Hematopoietic multipotent progenitor cell treated with erythropoietin and hydrocortisone succinate and interleukin-3 and kit ligand, for 15 days (in vitro differentiated cells): ENCODE measurements around the gene ZFP62.
"Not testable (repeated sequence)": the region's sequence is repeated elsewhere in the genome, so short reads cannot be mapped to it uniquely, and the experiment has no call there.

Experiments
- DNase-seq: peaks from one replicate; pipeline ENCODE4 v3.0.0-alpha.2; 2015; ENCODE audit warnings: low spot score

ZFP62 gene

GRCh38 chr5:180830253-180831138 is 30.6 kb downstream of the ZFP62 start:
- peak; percentile 49 for DNase-seq

DNA sequence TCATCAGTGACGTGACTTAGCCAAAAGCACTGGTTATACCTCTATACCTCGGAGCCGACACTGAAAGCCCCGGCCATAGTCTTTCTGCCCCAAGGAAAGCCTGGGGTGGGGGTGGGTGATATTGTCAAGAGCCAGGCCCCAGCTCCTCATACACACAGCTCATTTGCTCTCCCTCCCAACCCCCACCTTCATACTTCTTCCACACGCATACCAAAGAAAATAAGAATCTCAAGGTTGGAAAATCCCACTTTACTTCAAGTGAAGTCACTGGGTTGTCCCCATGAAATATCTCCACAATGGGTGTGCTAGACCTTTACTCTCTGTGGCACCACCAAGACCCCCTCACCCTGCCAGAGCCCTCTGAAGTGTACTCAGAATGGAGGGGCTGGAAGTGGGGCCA is 31.4 kb downstream of the ZFP62 start:
- DNase-seq, result no peak

DNA sequence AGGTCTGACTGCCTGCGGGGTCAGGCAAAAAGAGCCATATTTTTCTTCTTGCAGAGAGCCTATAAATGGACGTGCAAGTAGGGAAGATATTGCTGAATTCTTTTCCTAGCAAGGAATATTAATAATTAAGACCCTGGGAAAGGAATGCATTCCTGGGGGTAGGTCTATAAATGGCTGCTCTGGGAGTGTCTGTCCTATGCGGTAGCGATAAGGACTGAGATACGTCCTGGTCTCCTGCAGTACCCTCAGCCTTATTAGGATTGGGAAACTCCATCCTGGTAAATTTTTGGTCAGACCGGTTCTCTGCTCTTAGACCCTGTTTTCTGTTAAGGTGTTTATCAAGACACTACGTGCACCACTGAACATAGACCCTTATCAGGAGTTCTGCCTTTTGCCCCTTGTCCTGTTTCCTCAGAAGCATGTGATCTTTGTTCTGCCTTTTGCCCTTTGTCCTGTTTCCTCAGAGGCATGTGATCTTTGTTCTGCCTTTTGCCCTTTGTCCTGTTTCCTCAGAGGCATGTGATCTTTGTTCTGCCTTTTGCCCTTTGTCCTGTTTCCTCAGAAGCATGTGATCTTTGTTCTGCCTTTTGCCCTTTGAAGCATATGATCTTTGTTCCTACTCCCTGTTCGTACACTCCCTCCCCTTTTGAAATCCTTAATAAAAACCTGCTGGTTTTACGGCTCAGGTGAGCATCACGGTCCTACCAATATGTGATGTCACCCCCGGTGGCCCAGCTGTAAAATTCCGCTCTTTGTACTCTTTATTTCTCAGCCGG is 32.1 kb downstream of the ZFP62 start:
- not testable (repeated sequence) for DNase-seq

DNA sequence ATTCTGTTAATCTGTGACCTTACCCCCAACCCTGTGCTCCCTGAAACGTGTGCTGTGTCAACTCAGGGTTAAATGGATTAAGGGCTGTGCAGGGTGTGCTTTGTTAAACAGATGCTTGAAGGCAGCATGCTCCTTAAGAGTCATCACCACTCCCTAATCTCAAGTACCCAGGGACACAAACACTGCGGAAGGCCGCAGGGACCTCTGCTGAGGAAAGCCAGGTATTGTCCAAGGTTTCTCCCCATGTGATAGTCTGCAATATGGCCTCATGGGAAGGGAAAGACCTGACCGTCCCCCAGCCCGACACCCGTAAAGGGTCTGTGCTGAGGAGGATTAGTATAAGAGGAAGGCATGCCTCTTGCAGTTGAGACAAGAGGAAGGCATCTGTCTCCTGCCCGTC is 33.7 kb downstream of the ZFP62 start:
- not testable (repeated sequence) for DNase-seq

DNA sequence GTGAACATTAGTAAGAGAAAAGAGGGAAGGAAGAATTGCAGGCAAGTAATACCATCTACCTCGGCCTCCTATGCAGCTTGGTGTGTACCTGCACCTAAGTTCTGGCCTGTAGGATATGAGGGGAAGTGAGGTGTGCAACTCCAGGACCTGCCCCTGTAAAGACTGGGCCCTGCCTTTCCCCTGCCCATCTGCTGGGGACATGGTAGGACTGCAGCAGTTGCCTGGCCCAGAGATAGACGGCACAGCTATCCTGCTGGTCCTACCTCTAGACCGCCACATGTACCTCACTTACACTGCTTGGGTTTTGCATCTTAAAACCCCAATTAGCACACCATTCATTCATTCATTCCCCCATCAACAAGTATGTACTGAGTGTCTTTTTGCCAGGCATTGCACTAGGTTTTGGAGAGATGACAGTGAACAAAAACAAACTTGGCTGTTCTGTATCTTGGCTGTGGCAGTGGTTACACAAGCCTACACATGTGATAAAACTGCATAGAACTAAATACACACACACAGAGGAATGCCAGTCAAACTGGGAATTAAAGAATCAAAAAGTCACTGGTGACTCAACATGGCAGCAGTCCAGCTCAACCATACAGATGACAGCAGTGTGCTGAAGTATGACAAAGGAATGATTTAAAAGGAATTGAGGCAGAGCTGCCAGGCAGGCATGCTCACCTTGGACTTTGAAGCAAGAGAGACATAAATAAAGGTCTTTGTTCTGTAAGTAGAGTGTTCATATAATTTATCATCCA is 35.1 kb downstream of the ZFP62 start:
- no peak for DNase-seq

DNA sequence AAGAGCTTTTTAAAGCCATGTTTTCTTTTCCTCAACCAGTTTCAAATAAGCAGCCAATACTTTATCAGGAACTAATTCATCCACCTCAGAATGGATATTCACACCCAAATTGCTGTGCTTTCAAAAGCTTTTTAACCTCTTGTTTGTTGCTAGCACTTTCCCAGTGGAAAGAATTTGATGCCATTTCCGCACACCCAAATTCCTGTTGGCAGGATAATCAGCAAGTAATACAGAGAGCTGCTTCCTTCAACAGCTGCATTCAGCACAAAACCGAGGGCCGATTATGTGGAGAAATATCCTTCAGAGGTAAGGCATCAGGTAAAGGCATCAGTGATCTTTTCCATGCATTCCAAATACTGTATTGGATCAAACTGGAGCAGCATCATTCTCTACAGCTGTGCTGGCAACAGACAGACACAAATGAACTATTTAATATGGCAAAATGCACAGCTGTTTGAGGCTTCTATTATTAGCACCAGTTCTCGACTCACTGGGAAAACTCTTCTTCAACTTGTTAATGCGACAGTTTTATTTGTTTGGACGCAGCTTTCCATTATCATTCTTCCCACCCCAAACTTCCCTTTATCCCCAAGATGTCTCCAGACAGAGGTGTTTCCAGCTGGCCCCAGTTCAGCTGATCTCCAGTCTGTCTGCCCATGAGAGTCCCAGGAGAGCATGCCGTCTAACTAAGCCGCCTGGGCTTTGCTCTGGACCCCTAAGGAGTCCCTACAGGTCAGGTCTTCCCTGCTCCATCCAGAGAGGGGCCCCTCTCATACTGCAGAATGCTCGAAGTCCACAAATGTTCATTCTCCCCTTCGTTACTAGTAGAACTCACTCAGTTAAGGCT is 36.2 kb downstream of the ZFP62 start:
- no peak for DNase-seq

DNA sequence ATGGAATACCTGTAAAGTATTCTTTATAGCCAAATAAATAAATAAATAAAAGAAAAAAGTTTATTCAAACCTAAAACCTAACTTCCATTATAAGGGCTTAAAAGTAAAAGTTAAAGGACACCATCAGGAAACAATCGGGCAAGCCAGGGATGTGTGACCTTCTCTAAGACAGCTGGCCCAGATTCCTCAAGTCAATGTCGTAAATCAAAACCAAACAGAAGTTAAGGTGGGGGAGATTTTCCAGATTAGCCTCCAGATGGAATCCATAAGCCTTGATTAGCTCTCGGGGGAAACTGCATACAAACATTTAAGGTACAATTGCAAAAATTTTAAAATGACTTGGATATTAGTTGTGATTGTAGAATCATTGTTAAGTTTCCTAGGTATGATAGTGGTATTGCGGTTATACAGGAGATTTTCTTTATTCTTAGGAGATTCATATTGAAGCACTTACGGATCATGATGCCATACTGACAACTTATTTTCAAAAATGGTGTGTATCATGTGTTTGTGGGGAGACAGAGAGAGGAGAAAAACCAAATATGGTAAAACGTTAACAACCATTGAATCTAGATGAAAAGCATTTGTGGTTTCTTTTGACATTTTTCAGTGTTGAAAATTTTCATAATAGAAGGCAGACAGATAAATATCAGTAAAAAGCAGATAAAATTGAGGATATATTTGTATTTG is 37.0 kb downstream of the ZFP62 start:
- no peak for DNase-seq

- no peak for DNase-seq
These were observed 37.7 kb downstream of the ZFP62 start for GRCh38 chr5:180823346-180823745.

- DNase-seq, result no peak
These were observed 39.5 kb downstream of the ZFP62 start for GRCh38 chr5:180821538-180821937.

- no peak for DNase-seq
These were observed 40.2 kb downstream of the ZFP62 start for GRCh38 chr5:180820788-180821321.

DNA sequence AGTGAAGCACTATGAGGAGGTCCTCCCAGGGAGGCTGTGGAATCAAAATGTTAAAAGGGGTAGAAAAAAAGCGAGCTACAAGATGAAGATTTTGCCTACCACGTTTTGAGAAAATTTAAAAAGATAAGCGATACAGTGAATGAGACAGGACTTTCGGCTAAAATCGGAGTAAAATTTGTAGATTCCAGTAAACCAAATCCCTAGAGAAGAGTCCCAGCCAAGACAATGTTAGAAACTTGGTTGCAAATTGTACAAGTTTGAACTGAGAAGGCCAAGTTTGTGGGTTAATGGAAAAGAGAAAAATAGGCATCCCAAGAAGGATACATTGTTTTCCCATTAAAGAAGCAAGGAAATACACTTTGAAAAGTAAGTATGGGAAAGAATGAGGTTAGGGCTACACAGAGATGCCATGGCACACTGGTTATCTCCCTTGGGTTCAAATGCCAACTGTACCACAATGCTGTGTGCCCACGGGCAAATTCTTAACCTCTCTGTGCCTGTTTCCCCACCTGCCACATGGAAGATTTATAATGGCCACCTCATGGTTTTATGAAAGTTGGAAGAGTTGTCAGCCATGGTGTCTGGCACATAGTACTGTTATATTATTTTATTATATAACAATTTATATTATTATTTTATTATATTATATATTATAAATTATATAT is 42.3 kb downstream of the ZFP62 start:
- no peak for DNase-seq

- no peak for DNase-seq
These were observed 43.0 kb downstream of the ZFP62 start for GRCh38 chr5:180817893-180818674.

DNA sequence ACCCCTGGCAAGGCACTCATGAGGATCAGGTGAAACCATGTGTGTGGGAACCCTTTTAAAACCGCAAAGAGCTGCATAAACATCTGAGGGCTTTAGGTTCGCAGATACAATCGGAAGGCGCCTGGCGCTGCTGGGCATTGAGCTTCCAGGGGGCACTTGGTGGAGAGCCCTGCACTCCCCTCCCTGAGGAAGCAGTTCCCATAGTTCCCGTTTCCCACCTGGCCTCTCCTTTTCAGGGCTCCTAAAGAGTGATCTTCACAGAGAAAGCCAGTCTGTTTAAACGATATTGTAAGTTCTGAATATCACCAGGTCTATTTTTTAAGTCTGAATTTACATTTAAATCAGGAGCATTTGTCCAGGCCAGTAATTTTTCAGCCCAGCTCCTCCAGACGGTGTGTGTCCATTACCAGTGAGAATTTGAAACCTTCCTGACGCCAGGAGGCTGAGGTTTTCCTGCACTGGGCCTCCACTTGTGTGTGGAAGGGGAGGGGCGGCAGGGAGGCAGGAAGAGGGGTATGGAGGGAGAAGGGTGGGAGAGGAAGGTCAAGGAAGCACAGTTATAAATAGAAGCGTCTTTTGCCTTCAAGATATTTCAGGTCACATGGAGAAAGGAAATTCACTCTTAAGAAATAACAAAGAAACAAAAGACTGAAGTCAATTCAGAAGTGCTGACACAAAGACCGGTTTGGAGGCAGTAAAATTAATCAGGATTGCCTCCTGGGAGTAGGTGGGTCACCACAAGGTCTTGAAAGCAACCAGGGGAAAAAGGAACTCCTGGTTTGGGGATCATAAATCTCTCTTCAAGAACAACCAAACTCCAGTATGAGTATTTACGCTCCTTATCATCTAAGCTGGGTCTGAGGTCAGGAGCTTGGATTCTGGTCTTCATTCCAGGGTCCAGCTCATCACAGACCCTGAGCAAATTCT is 44.2 kb downstream of the ZFP62 start:
- no peak for DNase-seq

DNA sequence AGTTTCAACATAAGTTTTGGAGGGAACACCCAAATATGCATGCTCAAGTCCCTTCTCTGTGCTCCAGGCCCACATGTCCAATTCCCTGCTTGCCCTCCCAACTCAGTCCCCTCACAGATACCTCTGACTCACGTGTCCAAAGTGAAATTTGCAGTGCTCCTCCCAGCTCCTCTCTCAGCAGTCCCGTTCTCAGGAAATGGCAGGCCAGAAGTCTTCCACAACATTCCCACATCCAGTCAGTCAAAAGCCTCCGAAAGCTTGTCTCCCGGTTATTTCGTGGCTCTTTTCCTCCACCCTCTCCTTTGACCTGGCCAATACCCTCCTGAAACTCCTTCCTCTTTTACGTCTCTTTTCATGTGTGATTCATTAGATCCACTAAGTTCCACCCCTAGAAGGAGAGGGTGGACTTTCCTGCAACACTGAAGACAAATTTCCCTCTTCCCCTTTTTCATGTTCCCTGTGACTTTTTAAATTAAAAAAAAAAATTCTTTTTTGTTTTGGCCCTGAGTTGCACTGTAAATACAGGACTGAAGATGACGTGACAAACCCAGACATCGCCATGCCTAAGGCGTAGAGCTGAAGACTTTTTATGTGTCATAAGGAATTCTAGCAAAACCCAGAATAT is 45.7 kb downstream of the ZFP62 start:
- no peak for DNase-seq

- no peak for DNase-seq
These were observed 47.7 kb downstream of the ZFP62 start for GRCh38 chr5:180813420-180813819.

DNA sequence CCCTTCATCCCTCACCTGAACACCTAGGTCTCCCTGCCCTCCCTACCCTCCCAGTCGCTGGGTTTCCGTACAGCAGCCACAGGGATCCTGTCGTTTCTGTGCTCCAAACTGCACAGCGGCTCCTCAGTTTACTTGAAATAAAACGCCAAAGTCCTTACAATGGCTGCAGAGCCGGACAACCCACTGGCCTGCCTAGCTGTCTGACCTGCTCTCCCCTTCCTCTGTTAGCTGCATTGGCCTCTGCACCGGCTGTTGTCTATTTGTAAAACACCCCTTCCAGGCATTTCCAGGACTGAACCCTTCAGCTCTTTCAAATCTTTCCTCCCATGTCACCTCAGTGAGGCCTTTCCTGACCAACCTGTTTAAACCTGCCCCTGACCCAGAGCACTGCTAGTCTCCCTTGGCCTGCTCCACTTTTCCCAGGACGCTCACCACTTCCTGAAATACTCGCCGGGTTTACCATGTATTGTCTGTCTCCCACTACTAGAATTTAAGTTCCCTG is 49.4 kb downstream of the ZFP62 start:
- DNase-seq, result no peak

DNA sequence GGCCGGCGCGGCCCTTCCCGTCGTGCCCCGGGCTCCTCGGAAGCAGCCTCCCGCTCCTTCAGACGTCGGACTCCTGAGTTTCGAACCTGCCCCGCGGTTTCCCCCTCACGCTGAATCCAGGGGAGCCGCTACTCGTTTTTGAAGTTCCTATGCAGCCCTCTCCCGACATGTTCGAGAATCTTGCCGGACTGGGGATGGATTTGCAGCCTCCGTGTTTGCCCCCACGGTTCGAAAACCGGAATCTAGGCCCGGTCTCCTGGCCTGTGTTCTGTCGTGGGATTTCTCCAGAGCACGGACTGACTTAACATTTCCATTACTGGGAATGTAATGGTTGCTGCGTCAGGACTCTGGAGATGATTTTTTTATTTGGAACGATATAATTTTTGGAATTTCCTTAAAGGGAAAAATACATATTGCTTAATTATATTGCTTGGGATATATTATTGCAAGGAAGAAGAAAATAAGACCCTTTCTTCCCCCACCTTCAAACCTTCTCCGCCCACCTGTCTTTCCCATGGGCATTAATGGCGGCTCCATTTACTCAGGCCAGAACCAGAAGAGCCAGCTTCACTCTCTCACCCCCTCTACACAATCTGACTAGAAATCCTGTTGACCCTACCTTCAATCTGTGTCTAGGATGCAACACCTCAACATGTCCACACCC is 50.0 kb downstream of the ZFP62 start:
- DNase-seq, result no peak
